K562 (cell line): Measurements from ENCODE around the gene DLGAP1. TPM values are rescaled to one million over a fixed set of nuclear protein-coding genes. Genes with fewer than 3 reads are reported as not detected.

Experiments
- ATAC-seq: fragments of 200-7000 bp; cut with Tn5 transposase; 3 replicates; pipeline ENCODE4 v1.9.1; 2020; ENCODE audit warnings: moderate library complexity
- BruUV-seq: library from RNA; stranded (reverse); fragments of 400-500 nt; replicated peaks from 2 replicates; lab custom pipeline; 2021; lab: Mats Ljungman, UMichigan
- CTCF ChIA-PET: fragments of 300-600 bp; formaldehyde crosslinking; extraction: SDS; loops from one replicate; lab custom pipeline; 2021; ENCODE audit warnings: low intra/inter-chr PET ratio; lab: Yijun Ruan, JAX
- POLR2A ChIA-PET: fragments of 300-600, 350-650 bp; sonication (Branson Sonifier 250); formaldehyde crosslinking; extraction: SDS; loops from one replicate; lab custom pipeline; 2021; ENCODE audit warnings: antibody characterized with exemption, inconsistent platforms; lab: Yijun Ruan, JAX
- DNase-seq, 4 experiments: peaks; one replicate each; pipeline versions ENCODE4 v3.0.0 to v3.0.0-alpha.2; 2011 to 2018; ENCODE audit warnings: low spot score in 3 of 4, mixed read lengths in 3 of 4; ENCODE audit errors: extremely low read depth in 1 of 4
- FAIRE-seq: peaks from 2 replicates; lab custom pipeline; 2011; peaks lifted over from hg19 to GRCh38; lab: Jason Lieb, UNC
- H2AFZ ChIP-seq: 2 replicates; pipeline ENCODE4 v1.6.0; 2011; ENCODE audit warnings: low read depth, low read length, control low read depth, inconsistent platforms
- H3K27ac ChIP-seq: fragments of 200-600 bp; 3 replicates; pipeline ENCODE4 v1.8.0; 2011; ENCODE audit warnings: low read depth, mild to moderate bottlenecking, control low read depth, inconsistent platforms, low read length, moderate library complexity, mixed read lengths; ENCODE audit errors: extremely low read depth
- H3K27me3 ChIP-seq, 2 experiments: fragments of 300-600 bp in 1 of 2; 2 replicates in 1 of 2; 3 replicates in 1 of 2; pipeline versions ENCODE4 v1.6.0 to v1.8.0; 2011; ENCODE audit warnings: inconsistent platforms in 2 of 2, low read length in 2 of 2, mild to moderate bottlenecking in 1 of 2, mixed read lengths in 1 of 2, moderate library complexity in 1 of 2; ENCODE audit not compliant: control insufficient read depth in 2 of 2, insufficient read depth in 2 of 2
- H3K36me3 ChIP-seq: fragments of 300-600 bp; 3 replicates; pipeline ENCODE4 v1.8.0; 2011; ENCODE audit warnings: mild to moderate bottlenecking, low read length, inconsistent platforms; ENCODE audit not compliant: control insufficient read depth, insufficient read depth
- H3K4me1 ChIP-seq, 2 experiments: fragments of 200-600 bp in 1 of 2; replicated peaks in 1 of 2; 2 replicates in 1 of 2; 3 replicates in 1 of 2; pipeline versions ENCODE4 v1.5.1 to v1.8.0; 2011; ENCODE audit warnings: inconsistent platforms in 2 of 2, low read length in 2 of 2, mild to moderate bottlenecking in 1 of 2, mixed read lengths in 1 of 2, moderate library complexity in 1 of 2; ENCODE audit not compliant: control insufficient read depth in 2 of 2, insufficient read depth in 2 of 2
- H3K4me2 ChIP-seq: 2 replicates; pipeline ENCODE4 v1.6.1; 2011; ENCODE audit warnings: low read length, control low read depth, inconsistent platforms, mixed read lengths; ENCODE audit not compliant: insufficient read depth
- H3K4me3 ChIP-seq: fragments of 200-600 bp; sonication (generic), shearing (Covaris generic); 2 replicates; pipeline ENCODE4 v1.5.1; 2016; ENCODE audit warnings: control low read depth, inconsistent platforms
- H3K79me2 ChIP-seq: fragments of 200-600 bp; 3 replicates; pipeline ENCODE4 v1.8.0; 2011; ENCODE audit warnings: low read length, inconsistent platforms; ENCODE audit not compliant: control insufficient read depth, insufficient read depth
- H3K9ac ChIP-seq, 2 experiments: 2 replicates each; pipeline versions ENCODE4 v1.6.0 to v1.6.1; 2011; ENCODE audit warnings: low read depth in 2 of 2, low read length in 2 of 2, control low read depth in 1 of 2, inconsistent platforms in 1 of 2, mild to moderate bottlenecking in 1 of 2, mixed read lengths in 1 of 2; ENCODE audit not compliant: insufficient read depth in 1 of 2
- H3K9me1 ChIP-seq: one replicate; pipeline ENCODE4 v1.6.0; 2011; ENCODE audit warnings: inconsistent platforms, mild to moderate bottlenecking, low read length, moderate library complexity; ENCODE audit not compliant: control insufficient read depth, insufficient read depth
- H3K9me3 ChIP-seq: replicated peaks from 2 replicates; pipeline ENCODE4 v1.5.1; 2011; ENCODE audit warnings: low read depth, low read length, inconsistent platforms; ENCODE audit not compliant: control insufficient read depth, insufficient read depth
- H4K20me1 ChIP-seq: replicated peaks from 2 replicates; pipeline ENCODE4 v1.6.1; 2011; ENCODE audit warnings: low read length, inconsistent platforms, mixed read lengths; ENCODE audit not compliant: control insufficient read depth, insufficient read depth
- CEBPB ChIP-seq: fragments of 450-650 bp; IDR thresholded peaks from 2 replicates; pipeline ENCODE4 v1.6.1; 2016; ENCODE audit warnings: missing genetic modification characterization, missing compliant biosample characterization
- CEBPG ChIP-seq, 3 experiments: fragments of 200-800 bp in 1 of 3; sonication (Bioruptor generic) in 1 of 3; sonication (generic) in 1 of 3; formaldehyde crosslinking in 1 of 3; IDR thresholded peaks in 2 of 3; conservative IDR thresholded peaks in 1 of 3; 2 replicates each; pipeline versions ENCODE4 v1.6.1 to v1.8.0; 2016 to 2022; ENCODE audit warnings: missing compliant biosample characterization in 2 of 3, missing genetic modification characterization in 2 of 3, mild to moderate bottlenecking in 1 of 3, missing genetic modification reagents in 1 of 3
- CTCF ChIP-seq, 3 experiments: IDR thresholded peaks in 2 of 3; conservative IDR thresholded peaks in 1 of 3; 2 replicates each; pipeline ENCODE4 v1.5.1; 2011 to 2012; ENCODE audit warnings: low read length in 3 of 3, mild to moderate bottlenecking in 3 of 3, control low read depth in 2 of 3, improper control_type of control experiment in 1 of 3, inconsistent platforms in 1 of 3, low read depth in 1 of 3, mixed read lengths in 1 of 3, moderate library complexity in 1 of 3; ENCODE audit not compliant: insufficient read depth in 2 of 3
- HDAC3 ChIP-seq: fragments of 450-650 bp; IDR thresholded peaks from 2 replicates; pipeline ENCODE4 v1.6.1; 2018; ENCODE audit warnings: borderline replicate concordance, mild to moderate bottlenecking, moderate library complexity; ENCODE audit not compliant: partially characterized antibody
- IRF9 ChIP-seq: fragments of 450-650 bp; IDR thresholded peaks from 2 replicates; pipeline ENCODE4 v1.6.1; 2016; ENCODE audit warnings: missing biosample characterization, missing genetic modification characterization
- MITF ChIP-seq: IDR thresholded peaks from 2 replicates; pipeline ENCODE4 v1.6.1; 2014; ENCODE audit warnings: antibody characterized with exemption
- SRSF1 ChIP-seq: fragments of 200-400 bp; formaldehyde crosslinking; IDR thresholded peaks from 2 replicates; pipeline ENCODE4 v1.6.1; 2017; ENCODE audit warnings: mild to moderate bottlenecking, low read depth, low read length, moderate library complexity
- TFAM ChIP-seq: fragments of 250-450 bp; sonication (Bioruptor Pico); conservative IDR thresholded peaks from 2 replicates; pipeline ENCODE4 v1.5.0; 2021; ENCODE audit warnings: mild to moderate bottlenecking, moderate library complexity
- ZNF384 ChIP-seq: IDR thresholded peaks from 2 replicates; pipeline ENCODE4 v1.6.1; 2012; ENCODE audit warnings: low read depth, low read length, improper control_type of control experiment
- ZNF707 ChIP-seq: fragments of 250-450 bp; sonication (Bioruptor Pico); conservative IDR thresholded peaks from 2 replicates; pipeline ENCODE4 v1.8.0; 2022; ENCODE audit warnings: inconsistent platforms, mild to moderate bottlenecking, moderate library complexity
- WGBS: fragments of 100-300 bp; shearing (Covaris generic); methylation state at CpG from one replicate; pipeline ENCODE4 v1.1.6; 2016; ENCODE audit warnings: low coverage, mixed read lengths; ENCODE audit not compliant: insufficient coverage; ENCODE audit errors: missing lambda C conversion rate; 5-methylcytosine and 5-hydroxymethylcytosine counted together
- in situ Hi-C: fragments of 300-500 bp; cut with MboI; formaldehyde crosslinking; loops from 4 replicates; pipeline ENCODE4 v1.15.0; 2018; ENCODE audit warnings: inconsistent platforms, mixed read lengths
- intact Hi-C: fragments of 100-400 bp; cut with micrococcal nuclease; formaldehyde crosslinking; loops from 2 replicates; pipeline ENCODE4 v1.14.2; 2022
- polyA plus RNA-seq, 8 experiments: library from polyadenylated mRNA; depleted of rRNA in 4 of 8; stranded (reverse) in 5 of 8; unstranded in 3 of 8; fragments of >200 nt; fragmentation: Nextera tagmentation in 2 of 8; fragmentation: Illumina TruSeq in 1 of 8; extraction: Ambion mirVana in 2 of 8; extraction: Trizol in 1 of 8; gene quantifications; 2 replicates each; pipeline versions ENCODE4 v1.2.1 to v1.2.3, GENCODE V29; 2011 to 2014; ENCODE audit warnings: inconsistent platforms in 1 of 8, missing spikeins in 1 of 8
- total RNA-seq, 7 experiments: library from RNA; depleted of rRNA in 6 of 7; stranded (reverse); fragments of >200 nt in 6 of 7; fragmentation: Illumina TruSeq in 2 of 7; extraction: Trizol in 2 of 7; gene quantifications; 2 replicates each; pipeline versions ENCODE4 v1.2.1 to v1.2.3, GENCODE V29; 2011 to 2021; ENCODE audit warnings: low replicate concordance in 1 of 7

Gene DLGAP1
- total and polyA plus RNA-seq, 9 of the 15 experiments (the other 6 are each of a cell fraction or from before 2014, with no cell fraction given), result 0.04 to 0.22 (median 0.08) TPM

- TF ChIP-seq CTCF (IDR thresholded peaks at IDR 0.05 in 2 of 3, conservative IDR thresholded peaks at IDR 0.05 in 1 of 3; ENCODE audit: insufficient read depth in 2 of 3, low read depth in 1 of 3, low read length in 3 of 3), result peak; percentile 32 to 76 (median 57); a peak in 5 of 6 replicates
- no peak for TF ChIP-seq TFAM (CRISPR knock-in tag)
- no peak for TF ChIP-seq ZNF707 (CRISPR knock-in tag)
- TF ChIP-seq HDAC3, result no peak
Measured at GRCh38 chr18:3869848-3870247, 585.3 kb downstream of the DLGAP1 start (continued).

GRCh38 chr18:3867864-3868311 is 587.2 kb downstream of the DLGAP1 start:
- no peaks in the 10 kb centered on the region for H3K9me3 ChIP-seq
- no peak overlapping the region for H3K4me2 ChIP-seq
- BruUV-seq, result no TSS peak
- H3K4me1 ChIP-seq, result no peaks in the 10 kb centered on the region
- ATAC-seq (no peak), DNase-seq (no peak), FAIRE-seq (no peak)
- no peak overlapping the region for H3K27ac ChIP-seq
- H3K27me3 ChIP-seq, result peaks cover 0 to 4% of the 10 kb centered on the region in 2 experiments; a peak in 1 of 5 replicates
- H3K9ac ChIP-seq, result no peak overlapping the region
- H4K20me1 ChIP-seq, result no peaks in the 10 kb centered on the region
- CTCF ChIA-PET, result no interaction called here
- WGBS, result 2% methylated on average over 8 of the region's 8 CpGs
- no peak overlapping the region for H2AFZ ChIP-seq
- POLR2A ChIA-PET, result interaction anchor here (0.8 to 1.1 kb wide), 3 partner anchors 8 to 153 kb away, joined by 3 to 6 read pairs (median 3); no protein-coding TSS in a partner anchor
- H3K9me1 ChIP-seq, result no peaks in the 10 kb centered on the region
- H3K79me2 ChIP-seq, result no peaks in the 10 kb centered on the region
- intact Hi-C loops (loop anchor here (5.0 kb wide), 1 partner anchor 129 kb away; no protein-coding TSS in a partner anchor), in situ Hi-C loops (loop anchor here (5.0 kb wide), 1 partner anchor 591 kb away; no protein-coding TSS in a partner anchor)
- H3K36me3 ChIP-seq, result no peaks in the 10 kb centered on the region
- TF ChIP-seq IRF9 (tag) (0 out of 2 replicates have a peak, but pooled peaks have one; percentile 25), MITF (no peak), SRSF1 (no peak), CEBPG (CRISPR knock-in tag; IDR thresholded peaks at IDR 0.05) (no peak), CEBPG (tag; conservative IDR thresholded peaks at IDR 0.05 in 1 of 2, IDR thresholded peaks at IDR 0.05 in 1 of 2) (peak; percentile 83 to 96), CEBPB (tag) (peak; percentile 92), ZNF384 (no peak)
- no peak overlapping the region for H3K4me3 ChIP-seq
